Measurements from ENCODE around the gene SPA17. TPM values are rescaled to one million over a fixed set of nuclear protein-coding genes. Genes with fewer than 3 reads are reported as not detected.

The SPA17 gene
- polyA plus RNA-seq, 1 experiment, result 2.9 TPM

DNA sequence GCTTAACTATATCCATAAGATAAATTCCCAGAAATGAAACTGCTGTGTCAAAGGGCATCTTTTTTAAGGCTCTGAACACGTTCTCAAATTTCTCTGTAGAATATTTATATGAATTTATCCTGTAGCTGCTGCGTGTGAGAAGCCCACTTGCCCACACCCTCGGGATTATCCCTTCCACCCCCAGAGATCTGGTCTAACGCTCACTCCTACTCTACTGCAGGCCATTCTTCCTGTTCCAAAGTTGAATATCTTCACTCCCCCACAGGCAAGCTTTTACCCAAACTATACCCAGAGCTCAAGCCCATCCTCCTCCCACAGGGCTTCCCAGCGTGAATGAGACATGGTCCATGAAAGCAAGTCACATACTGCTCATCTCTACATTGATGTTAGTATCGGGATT is 25.1 kb upstream of the SPA17 start:
- ChIA-PET CTCF (no interaction called here), POLR2A (no interaction called here)
- Histone ChIP-seq H3K4me3 (ENCODE audit: low read depth, low read length) (no peak overlapping the region), H3K36me3 (ENCODE audit: control insufficient read depth, insufficient read depth, low read length) (no peaks in the 10 kb centered on the region), H3K27me3 (ENCODE audit: control insufficient read depth, insufficient read depth, low read length) (no peaks in the 10 kb centered on the region)
- DNase-seq (ENCODE audit: low read depth), result no peak
- TF ChIP-seq, protein P1, sequence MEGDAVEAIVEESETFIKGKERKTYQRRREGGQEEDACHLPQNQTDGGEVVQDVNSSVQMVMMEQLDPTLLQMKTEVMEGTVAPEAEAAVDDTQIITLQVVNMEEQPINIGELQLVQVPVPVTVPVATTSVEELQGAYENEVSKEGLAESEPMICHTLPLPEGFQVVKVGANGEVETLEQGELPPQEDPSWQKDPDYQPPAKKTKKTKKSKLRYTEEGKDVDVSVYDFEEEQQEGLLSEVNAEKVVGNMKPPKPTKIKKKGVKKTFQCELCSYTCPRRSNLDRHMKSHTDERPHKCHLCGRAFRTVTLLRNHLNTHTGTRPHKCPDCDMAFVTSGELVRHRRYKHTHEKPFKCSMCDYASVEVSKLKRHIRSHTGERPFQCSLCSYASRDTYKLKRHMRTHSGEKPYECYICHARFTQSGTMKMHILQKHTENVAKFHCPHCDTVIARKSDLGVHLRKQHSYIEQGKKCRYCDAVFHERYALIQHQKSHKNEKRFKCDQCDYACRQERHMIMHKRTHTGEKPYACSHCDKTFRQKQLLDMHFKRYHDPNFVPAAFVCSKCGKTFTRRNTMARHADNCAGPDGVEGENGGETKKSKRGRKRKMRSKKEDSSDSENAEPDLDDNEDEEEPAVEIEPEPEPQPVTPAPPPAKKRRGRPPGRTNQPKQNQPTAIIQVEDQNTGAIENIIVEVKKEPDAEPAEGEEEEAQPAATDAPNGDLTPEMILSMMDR (IDR thresholded peaks at IDR 0.05; ENCODE audit: insufficient read depth, low read depth, low read length), result no peak

GRCh38 chr11:124656774-124657630 is 16.7 kb upstream of the SPA17 start:
- CTCF ChIA-PET, result interaction anchor here (0.9 to 3.7 kb wide), 3 partner anchors 10 to 14 kb away, joined by 3 to 22 read pairs (median 4); no protein-coding TSS in a partner anchor
- DNase-seq (ENCODE audit: low read depth), result no peak

DNA sequence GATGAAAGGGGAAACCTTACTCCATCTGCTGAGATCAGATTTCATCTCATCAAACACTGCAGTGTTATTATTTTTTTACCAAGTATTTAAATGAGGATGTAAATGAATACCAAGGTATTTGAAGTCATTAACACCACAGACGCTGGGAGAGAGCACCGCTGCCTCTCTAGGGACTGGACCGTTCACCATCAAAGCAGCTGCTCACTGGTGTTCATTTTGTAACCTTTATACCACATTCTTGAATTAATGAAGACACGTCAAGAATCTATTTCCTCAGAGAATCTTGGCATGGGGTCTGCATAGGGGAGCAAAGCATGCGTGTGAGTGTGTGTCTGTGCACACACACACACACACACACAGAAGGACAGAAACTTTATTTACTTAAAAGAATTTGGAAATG is 15.8 kb upstream of the SPA17 start:
- CTCF ChIA-PET, result interaction anchor here (2.0 to 3.7 kb wide), 2 partner anchors 14 to 136 kb away, joined by 5 to 22 read pairs; no protein-coding TSS in a partner anchor
- Histone ChIP-seq H3K36me3 (ENCODE audit: control insufficient read depth, insufficient read depth, low read length) (no peaks in the 10 kb centered on the region), H3K27me3 (ENCODE audit: control insufficient read depth, insufficient read depth, low read length) (no peaks in the 10 kb centered on the region; the same call in 1 of the 2 replicates), H3K4me3 (ENCODE audit: low read depth, low read length) (no peak overlapping the region)
- DNase-seq (ENCODE audit: low read depth), result no peak
- POLR2A ChIA-PET, result no interaction called here
- TF ChIP-seq, protein P1 (IDR thresholded peaks at IDR 0.05; ENCODE audit: insufficient read depth, low read depth, low read length), result no peak

More at GRCh38 chr11:124656774-124657630, 16.7 kb upstream of the SPA17 start:
- H3K4me3 ChIP-seq (ENCODE audit: low read depth, low read length), result no peak overlapping the region
- TF ChIP-seq, protein P1 (IDR thresholded peaks at IDR 0.05; ENCODE audit: insufficient read depth, low read depth, low read length), result no peak
- POLR2A ChIA-PET, result no interaction called here
- no peaks in the 10 kb centered on the region for H3K36me3 ChIP-seq (ENCODE audit: control insufficient read depth, insufficient read depth, low read length)
- H3K27me3 ChIP-seq (ENCODE audit: control insufficient read depth, insufficient read depth, low read length), result no peaks in the 10 kb centered on the region; the same call in 1 of the 2 replicates

GRCh38 chr11:124658501-124658900 is 15.2 kb upstream of the SPA17 start:
- ChIA-PET CTCF (interaction anchor here (1.4 to 2.0 kb wide), 3 partner anchors 11 to 135 kb away, joined by 4 to 7 read pairs (median 5); no protein-coding TSS in a partner anchor), POLR2A (no interaction called here)
- TF ChIP-seq, protein P1 (IDR thresholded peaks at IDR 0.05; ENCODE audit: insufficient read depth, low read depth, low read length), result no peak
- no peak for DNase-seq (ENCODE audit: low read depth)
- Histone ChIP-seq H3K36me3 (ENCODE audit: control insufficient read depth, insufficient read depth, low read length) (no peaks in the 10 kb centered on the region), H3K27me3 (ENCODE audit: control insufficient read depth, insufficient read depth, low read length) (no peaks in the 10 kb centered on the region; the same call in 1 of the 2 replicates), H3K4me3 (ENCODE audit: low read depth, low read length) (no peak overlapping the region)

DNA sequence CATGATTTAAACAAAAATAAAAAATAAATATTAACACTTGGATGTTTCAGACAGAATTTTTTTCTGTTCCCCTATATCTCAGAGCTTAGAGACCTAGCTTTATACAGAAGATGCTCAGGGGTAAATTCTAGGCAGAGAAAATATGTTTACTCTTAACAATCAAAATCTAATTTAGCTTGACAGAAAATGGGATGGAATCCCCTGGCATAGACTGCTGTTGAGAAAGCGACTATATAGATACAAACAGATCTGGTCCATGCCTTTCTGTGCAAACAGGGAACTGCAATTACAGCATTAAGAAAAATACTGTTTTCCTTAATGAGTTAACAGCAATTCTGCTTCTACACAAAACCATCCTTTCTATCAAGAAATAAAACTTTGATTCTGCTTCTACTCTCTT is 14.7 kb upstream of the SPA17 start:
- H3K27me3 ChIP-seq (ENCODE audit: control insufficient read depth, insufficient read depth, low read length), result no peaks in the 10 kb centered on the region; the same call in 1 of the 2 replicates
- DNase-seq (ENCODE audit: low read depth), result no peak
- H3K4me3 ChIP-seq (ENCODE audit: low read depth, low read length), result no peak overlapping the region
- POLR2A ChIA-PET, result no interaction called here
- TF ChIP-seq, protein P1 (IDR thresholded peaks at IDR 0.05; ENCODE audit: insufficient read depth, low read depth, low read length), result no peak
- CTCF ChIA-PET, result interaction anchor here (1.4 to 2.6 kb wide), 4 partner anchors 11 to 207 kb away, joined by 4 to 10 read pairs (median 6); no protein-coding TSS in a partner anchor
- H3K36me3 ChIP-seq (ENCODE audit: control insufficient read depth, insufficient read depth, low read length), result no peaks in the 10 kb centered on the region
